Right renal pelvis (tissue), 4 donors: ENCODE data around the gene ZNF654. TPM values are rescaled to one million over a fixed set of nuclear protein-coding genes. Genes with fewer than 3 reads are reported as not detected.
"Not testable (repeated sequence)": the region's sequence is repeated elsewhere in the genome, so short reads cannot be mapped to it uniquely, and the experiment has no call there.

Experiments used
- DNase-seq, 4 donors: peaks; one replicate each; pipeline ENCODE4 v3.0.0-alpha.2; 2013; ENCODE audit warnings: low read depth in 4 of 4, low spot score in 3 of 4, missing footprints in 1 of 4
- polyA plus RNA-seq, 4 donors: library from polyadenylated mRNA; unstranded; fragments of 120-200 nt; gene quantifications; one replicate each; pipeline ENCODE4 v1.2.1, GENCODE V29; 2013; ENCODE audit not compliant: insufficient read length in 4 of 4

The ZNF654 gene
- polyA plus RNA-seq, result 10 to 100 TPM; 19.0 to 24.1 (median 23.0) TPM

- peak; percentile 95 to 99 (median 98) for DNase-seq
Observed at GRCh38 chr3:88058581-88059379, at the start of gene ZNF654, which contains the start of gene CGGBP1. Gene ZNF654 (plus strand): TSS chr3:88059255. CDS start chr3:88059320, 65 bp downstream. Gene CGGBP1 (minus strand): TSS chr3:88059005. CDS start chr3:88055976, 3,029 bp downstream.

GRCh38 chr3:88010810-88011209 lies 48.2 kb upstream of the ZNF654 start:
- no peak for DNase-seq

GRCh38 chr3:88013592-88013991 lies 45.5 kb upstream of the ZNF654 start:
- DNase-seq, result no peak

- DNase-seq, result not testable (repeated sequence)
Observed at GRCh38 chr3:88015656-88016055, 43.4 kb upstream of the ZNF654 start.

- DNase-seq, result no peak
Observed at GRCh38 chr3:88019024-88019423, 40.0 kb upstream of the ZNF654 start.

- no peak for DNase-seq
Observed at GRCh38 chr3:88025001-88025552, 34.0 kb upstream of the ZNF654 start.

GRCh38 chr3:88028876-88029275 lies 30.2 kb upstream of the ZNF654 start:
- no peak for DNase-seq

GRCh38 chr3:88030210-88030609 lies 28.8 kb upstream of the ZNF654 start:
- no peak for DNase-seq

GRCh38 chr3:88031642-88032077 lies 27.4 kb upstream of the ZNF654 start:
- no peak for DNase-seq

- DNase-seq, result no peak
Observed at GRCh38 chr3:88032245-88032644, 26.8 kb upstream of the ZNF654 start.

GRCh38 chr3:88033079-88033478 lies 26.0 kb upstream of the ZNF654 start:
- DNase-seq, result no peak

GRCh38 chr3:88033808-88034207 lies 25.2 kb upstream of the ZNF654 start:
- DNase-seq, result no peak

- no peak for DNase-seq
Observed at GRCh38 chr3:88034491-88035275, 24.4 kb upstream of the ZNF654 start.

- no peak for DNase-seq
Observed at GRCh38 chr3:88036221-88036620, 22.8 kb upstream of the ZNF654 start.

GRCh38 chr3:88038566-88038965 lies 20.5 kb upstream of the ZNF654 start:
- no peak for DNase-seq

- no peak for DNase-seq
Observed at GRCh38 chr3:88040529-88040928, 18.5 kb upstream of the ZNF654 start.

- no peak for DNase-seq
Observed at GRCh38 chr3:88041005-88041404, 18.1 kb upstream of the ZNF654 start.

- DNase-seq, result no peak
Observed at GRCh38 chr3:88044411-88044810, 14.6 kb upstream of the ZNF654 start.

GRCh38 chr3:88046766-88047165 lies 12.3 kb upstream of the ZNF654 start:
- no peak for DNase-seq

GRCh38 chr3:88057630-88058305 lies 1.3 kb upstream of the ZNF654 start:
- DNase-seq, result peak in 2 of 4 donors; percentile 9 to 31

GRCh38 chr3:88058306-88058580 lies 812 bp upstream of the ZNF654 start:
- DNase-seq, result no peak
